HCT116 (cell line): ENCODE results near the gene HEATR3. TPM values are rescaled to one million over a fixed set of nuclear protein-coding genes. Genes with fewer than 3 reads are reported as not detected.
A peak's percentile ranks its signal among the peaks of the same experiment; 100 is the strongest.

Source experiments
- ATAC-seq: fragments of 200-7000 bp; cut with Tn5 transposase; 2 replicates; pipeline ENCODE4 v1.9.1; 2020; ENCODE audit warnings: mild to moderate bottlenecking, moderate library complexity
- BruUV-seq: library from RNA; stranded (reverse); fragments of 400-500 nt; replicated peaks from 2 replicates; lab custom pipeline; 2021; lab: Mats Ljungman, UMichigan
- CTCF ChIA-PET: fragments of 300-600 bp; sonication (Branson Sonifier 250); formaldehyde crosslinking; loops from one replicate; lab custom pipeline; 2021; ENCODE audit warnings: antibody characterized with exemption; lab: Charles Lee
- POLR2A ChIA-PET: fragments of 300-600, 350-600 bp; sonication (Branson Sonifier 250); formaldehyde crosslinking; loops from one replicate; lab custom pipeline; 2021; ENCODE audit warnings: antibody characterized with exemption; lab: Charles Lee
- RAD21 ChIA-PET, 2 experiments: fragments of 300-600 bp; sonication (Branson Sonifier 250); formaldehyde crosslinking; loops; one replicate each; lab custom pipeline; 2023; ENCODE audit warnings: low total read pairs in 2 of 2; ENCODE audit not compliant: uncharacterized antibody in 2 of 2, unreplicated experiment in 2 of 2, low non-redundant PET in 1 of 2; lab: Charles Lee
- DNase-seq: peaks from one replicate; pipeline ENCODE4 v3.0.0-alpha.2; 2010; ENCODE audit warnings: low read depth, low spot score
- H2AFZ ChIP-seq: fragments of 200-600 bp; shearing (Covaris generic), sonication (generic); 2 replicates; pipeline ENCODE4 v1.6.1; 2017; ENCODE audit warnings: low read depth, mixed run types, mixed read lengths, antibody characterized with exemption, low read length; ENCODE audit not compliant: poor library complexity, severe bottlenecking
- H3K27ac ChIP-seq: 2 replicates; pipeline ENCODE4 v1.5.1; 2012; ENCODE audit warnings: low read depth, low read length
- H3K27me3 ChIP-seq: fragments of 200-600 bp; sonication (generic); 2 replicates; pipeline ENCODE4 v1.6.1; 2016; ENCODE audit warnings: mixed run types, low read length, mixed read lengths; ENCODE audit not compliant: insufficient read depth
- H3K36me3 ChIP-seq, 2 experiments: fragments of 200-500 bp in 1 of 2; fragments of 200-600 bp in 1 of 2; sonication (Bioruptor generic) in 1 of 2; sonication (generic) in 1 of 2; 2 replicates each; pipeline versions ENCODE4 v1.5.1 to v1.6.1; 2014 to 2016; ENCODE audit warnings: low read length in 2 of 2, inconsistent platforms in 1 of 2, mixed read lengths in 1 of 2, mixed run types in 1 of 2; ENCODE audit not compliant: insufficient read depth in 2 of 2, control insufficient read depth in 1 of 2
- H3K4me1 ChIP-seq, 2 experiments: fragments of 200-600 bp in 1 of 2; sonication (generic) in 1 of 2; 2 replicates each; pipeline versions ENCODE4 v1.5.1 to v1.6.1; 2012 to 2017; ENCODE audit warnings: low read length in 2 of 2, inconsistent platforms in 1 of 2, mild to moderate bottlenecking in 1 of 2, mixed read lengths in 1 of 2, mixed run types in 1 of 2, moderate library complexity in 1 of 2; ENCODE audit not compliant: insufficient read depth in 2 of 2, control insufficient read depth in 1 of 2
- H3K4me2 ChIP-seq: fragments of 200-600 bp; sonication (generic); 2 replicates; pipeline ENCODE4 v1.6.1; 2017; ENCODE audit warnings: mixed run types, low read length, mixed read lengths
- H3K4me3 ChIP-seq, 2 experiments: fragments of 200-600 bp in 1 of 2; sonication (generic) in 1 of 2; replicated peaks in 1 of 2; 2 replicates each; pipeline ENCODE4 v1.5.1; 2011 to 2016; ENCODE audit warnings: low read length in 2 of 2, control low read depth in 1 of 2, low read depth in 1 of 2, mild to moderate bottlenecking in 1 of 2, mixed read lengths in 1 of 2, mixed run types in 1 of 2
- H3K79me2 ChIP-seq: fragments of 200-600 bp; sonication (generic); 2 replicates; pipeline ENCODE4 v1.6.1; 2017; ENCODE audit warnings: mild to moderate bottlenecking, mixed run types, low read length, moderate library complexity, mixed read lengths; ENCODE audit not compliant: insufficient read depth
- H3K9ac ChIP-seq: fragments of 200-600 bp; sonication (generic); 2 replicates; pipeline ENCODE4 v1.6.1; 2016; ENCODE audit warnings: low read length, mixed read lengths
- H3K9me2 ChIP-seq: fragments of 200-600 bp; sonication (generic), shearing (Covaris generic); 2 replicates; pipeline ENCODE4 v1.6.1; 2017; ENCODE audit warnings: mixed run types, mild to moderate bottlenecking, moderate library complexity; ENCODE audit not compliant: insufficient read depth
- H3K9me3 ChIP-seq, 2 experiments: fragments of 200-500 bp in 1 of 2; fragments of 200-600 bp in 1 of 2; sonication (Bioruptor generic) in 1 of 2; sonication (generic) in 1 of 2; 2 replicates each; pipeline ENCODE4 v1.6.1; 2014 to 2017; ENCODE audit warnings: low read length in 2 of 2, mixed read lengths in 2 of 2, inconsistent platforms in 1 of 2, low read depth in 1 of 2, mild to moderate bottlenecking in 1 of 2, mixed run types in 1 of 2, moderate library complexity in 1 of 2; ENCODE audit not compliant: control insufficient read depth in 1 of 2, insufficient read depth in 1 of 2
- H4K20me1 ChIP-seq: fragments of 200-600 bp; sonication (generic), shearing (Covaris generic); 2 replicates; pipeline ENCODE4 v1.6.1; 2017; ENCODE audit warnings: mixed run types, mild to moderate bottlenecking, moderate library complexity; ENCODE audit not compliant: insufficient read depth
- ELF1 ChIP-seq: IDR thresholded peaks from 2 replicates; pipeline ENCODE4 v1.6.1; 2012; ENCODE audit warnings: low read depth, borderline replicate concordance
- POLR2A ChIP-seq: IDR thresholded peaks from 2 replicates; pipeline ENCODE4 v1.7.0; 2011; ENCODE audit warnings: borderline replicate concordance; ENCODE audit not compliant: insufficient read depth, insufficient read length; ENCODE audit errors: extremely low read depth
- POLR2AphosphoS5 ChIP-seq: IDR thresholded peaks from 2 replicates; pipeline ENCODE4 v1.6.1; 2011; ENCODE audit warnings: mild to moderate bottlenecking, low read depth, low read length, moderate library complexity
- RAD21 ChIP-seq: IDR thresholded peaks from 2 replicates; pipeline ENCODE4 v1.6.1; 2012; ENCODE audit warnings: low read depth, mild to moderate bottlenecking
- REST ChIP-seq: IDR thresholded peaks from 2 replicates; pipeline ENCODE4 v1.6.1; 2012; ENCODE audit warnings: low read depth
- SP1 ChIP-seq: IDR thresholded peaks from 2 replicates; pipeline ENCODE4 v1.6.1; 2012; ENCODE audit warnings: low read depth
- TCF7L2 ChIP-seq: IDR thresholded peaks from 2 replicates; pipeline ENCODE4 v1.7.0; 2011; ENCODE audit warnings: borderline replicate concordance, inconsistent platforms; ENCODE audit not compliant: insufficient read depth, insufficient read length; ENCODE audit errors: extremely low read depth
- ZNF274 ChIP-seq: fragments of 200-500 bp; sonication (Bioruptor generic); IDR thresholded peaks from 2 replicates; pipeline ENCODE4 v1.6.1; 2014; ENCODE audit warnings: mild to moderate bottlenecking, low read depth, low read length, inconsistent platforms
- intact Hi-C: fragments of 100-400 bp; cut with micrococcal nuclease; formaldehyde crosslinking; loops from 2 replicates; pipeline ENCODE4 v1.10.0; 2022
- total RNA-seq: library from RNA; stranded (reverse); gene quantifications from one replicate; pipeline ENCODE4 v1.2.1, GENCODE V29; 2021; ENCODE audit not compliant: unreplicated experiment

HEATR3 gene
- total RNA-seq, 1 experiment from 2014 or later: 16.3 TPM

- H3K27me3 ChIP-seq: no peaks in the 10 kb centered on the region
- BruUV-seq: no TSS peak
- H2AFZ ChIP-seq: peak overlapping the region; percentile 94
- H3K4me1 ChIP-seq: peaks cover 15 to 28% of the 10 kb centered on the region in 2 experiments
- DNase-seq (no peak), ATAC-seq (no peak)
- ChIA-PET CTCF (interaction anchor here (1.3 kb wide), 1 partner anchor 126 kb away, joined by 3 read pairs; the partner anchor contains the start of gene CNEP1R1), POLR2A (interaction anchor here (0.7 kb wide), 1 partner anchor 37 kb away, joined by 3 read pairs; no protein-coding TSS in a partner anchor), RAD21 (no interaction called here)
- peaks cover 30% of the 10 kb centered on the region for H3K79me2 ChIP-seq
- peak overlapping the region; percentile 93 for H3K4me2 ChIP-seq
- H3K9me3 ChIP-seq: no peaks in the 10 kb centered on the region
- H3K36me3 ChIP-seq: no peaks in the 10 kb centered on the region; a peak in 1 of 4 replicates
- no peaks in the 10 kb centered on the region for H3K9me2 ChIP-seq
- no peaks in the 10 kb centered on the region for H4K20me1 ChIP-seq
- peak overlapping the region in 1 of 2 experiments; percentile 64; a peak in 1 of 4 replicates for H3K4me3 ChIP-seq
- H3K27ac ChIP-seq: no peak overlapping the region
- H3K9ac ChIP-seq: peak overlapping the region; percentile 78; the same call in 1 of the 2 replicates
- intact Hi-C loops: loop anchor here (2.0 kb wide), 1 partner anchor 85 kb away; no protein-coding TSS in a partner anchor
- TF ChIP-seq SP1: no peak
- TF ChIP-seq RAD21: no peak
- TF ChIP-seq ZNF274: no peak
- no peak for TF ChIP-seq REST
- no peak for TF ChIP-seq ELF1
- no peak for TF ChIP-seq POLR2AphosphoS5
- no peak for TF ChIP-seq POLR2A
- TF ChIP-seq TCF7L2: no peak
Observed at GRCh38 chr16:50151756-50152155, 86.0 kb downstream of the HEATR3 start.
